CD4-positive, alpha-beta T cell treated with Interleukin-4 for 4 hours (primary cell): ENCODE measurements around the gene MAGI2.

ENCODE experiments used
- DNase-seq: peaks from one replicate; pipeline ENCODE4 v3.0.0-alpha.2; 2020

The MAGI2 gene

GRCh38 chr7:78151229-78151628, 1302.2 kb downstream of the MAGI2 start:
- DNase-seq = no peak

GRCh38 chr7:78149787-78150186, 1303.7 kb downstream of the MAGI2 start:
- DNase-seq = no peak

GRCh38 chr7:78148166-78148894, 1305.1 kb downstream of the MAGI2 start:
- no peak for DNase-seq

GRCh38 chr7:78146546-78146945, 1306.9 kb downstream of the MAGI2 start:
- no peak for DNase-seq

- DNase-seq = no peak
Measured at GRCh38 chr7:78143661-78144060, 1309.8 kb downstream of the MAGI2 start.

GRCh38 chr7:78141522-78142281, 1311.8 kb downstream of the MAGI2 start:
- DNase-seq = no peak

GRCh38 chr7:78140109-78140508, 1313.4 kb downstream of the MAGI2 start:
- no peak for DNase-seq

GRCh38 chr7:78139335-78139734, 1314.1 kb downstream of the MAGI2 start:
- no peak for DNase-seq

- DNase-seq = no peak
Measured at GRCh38 chr7:78134774-78135173, 1318.7 kb downstream of the MAGI2 start.

GRCh38 chr7:78134256-78134655, 1319.2 kb downstream of the MAGI2 start:
- DNase-seq = no peak

- no peak for DNase-seq
Measured at GRCh38 chr7:78130446-78131215, 1322.8 kb downstream of the MAGI2 start.

- DNase-seq = no peak
Measured at GRCh38 chr7:78129865-78130264, 1323.6 kb downstream of the MAGI2 start.

- no peak for DNase-seq
Measured at GRCh38 chr7:78127009-78127408, 1326.5 kb downstream of the MAGI2 start.

GRCh38 chr7:78125884-78126283, 1327.6 kb downstream of the MAGI2 start:
- no peak for DNase-seq

GRCh38 chr7:78124216-78124615, 1329.3 kb downstream of the MAGI2 start:
- no peak for DNase-seq

- DNase-seq = no peak
Measured at GRCh38 chr7:78121888-78122287, 1331.6 kb downstream of the MAGI2 start.

GRCh38 chr7:78118470-78118869, 1335.0 kb downstream of the MAGI2 start:
- DNase-seq = no peak

- DNase-seq = no peak
Measured at GRCh38 chr7:78115876-78116275, 1337.6 kb downstream of the MAGI2 start.

GRCh38 chr7:78114993-78115392, 1338.5 kb downstream of the MAGI2 start:
- DNase-seq = no peak

GRCh38 chr7:78112488-78112887, 1341.0 kb downstream of the MAGI2 start:
- no peak for DNase-seq

GRCh38 chr7:78111386-78111785, 1342.1 kb downstream of the MAGI2 start:
- no peak for DNase-seq

GRCh38 chr7:78103475-78103874, 1350.0 kb downstream of the MAGI2 start:
- DNase-seq = no peak

- DNase-seq = no peak
Measured at GRCh38 chr7:78101076-78101475, 1352.4 kb downstream of the MAGI2 start.
